HepG2 (cell line): Measurements from ENCODE around the gene RNPEPL1. TPM values are rescaled to one million over a fixed set of nuclear protein-coding genes. Genes with fewer than 3 reads are reported as not detected.

ENCODE experiments used
- ATF2 ChIP-seq: sonication (generic); formaldehyde crosslinking; IDR thresholded peaks from 2 replicates; pipeline ENCODE4 v1.4.0; 2020; ENCODE audit warnings: missing genetic modification reagents
- ATRX ChIP-seq: sonication (generic); formaldehyde crosslinking; IDR thresholded peaks from 2 replicates; pipeline ENCODE4 v1.4.0; 2020; ENCODE audit warnings: missing genetic modification reagents, borderline replicate concordance
- DPF2 ChIP-seq: sonication (generic); formaldehyde crosslinking; IDR thresholded peaks from 2 replicates; pipeline ENCODE4 v1.4.0; 2020; ENCODE audit warnings: mild to moderate bottlenecking, low read depth, missing genetic modification reagents, borderline replicate concordance
- KDM2A ChIP-seq: sonication (generic); formaldehyde crosslinking; IDR thresholded peaks from 2 replicates; pipeline ENCODE4 v1.4.0; 2020; ENCODE audit warnings: low read depth, missing genetic modification reagents, borderline replicate concordance
- MAFF ChIP-seq: IDR thresholded peaks from 2 replicates; pipeline ENCODE4 v1.6.1; 2011; ENCODE audit warnings: low read depth, low read length, improper control_type of control experiment
- SOX6 ChIP-seq, 2 experiments: fragments of 450-650 bp in 1 of 2; sonication (generic) in 1 of 2; formaldehyde crosslinking in 1 of 2; IDR thresholded peaks; 2 replicates each; pipeline versions ENCODE4 v1.4.0 to v1.6.1; 2017 to 2020; ENCODE audit warnings: antibody characterized with exemption in 1 of 2, mild to moderate bottlenecking in 1 of 2, missing genetic modification reagents in 1 of 2
- THRA ChIP-seq: sonication (generic); formaldehyde crosslinking; IDR thresholded peaks from 2 replicates; pipeline ENCODE4 v1.4.0; 2020; ENCODE audit warnings: missing genetic modification reagents, borderline replicate concordance
- THYN1 ChIP-seq: sonication (generic); formaldehyde crosslinking; IDR thresholded peaks from 2 replicates; pipeline ENCODE4 v1.8.1; 2023; ENCODE audit warnings: low read depth, mild to moderate bottlenecking, moderate library complexity, missing genetic modification reagents, borderline replicate concordance
- ZEB1 ChIP-seq: IDR thresholded peaks from 2 replicates; pipeline ENCODE4 v1.6.1; 2012; ENCODE audit warnings: mild to moderate bottlenecking, low read depth, inconsistent platforms; ENCODE audit not compliant: insufficient replicate concordance
- ZNF326 ChIP-seq: sonication (generic); formaldehyde crosslinking; IDR thresholded peaks from 2 replicates; pipeline ENCODE4 v1.4.0; 2020; ENCODE audit warnings: missing genetic modification reagents, borderline replicate concordance
- ZNF629 ChIP-seq: sonication (generic); formaldehyde crosslinking; conservative IDR thresholded peaks from 2 replicates; pipeline ENCODE4 v1.5.0; 2020; ENCODE audit warnings: missing genetic modification reagents
- polyA plus RNA-seq, 8 experiments: library from polyadenylated mRNA; depleted of rRNA in 3 of 8; stranded (reverse) in 7 of 8; unstranded in 1 of 8; fragments of >200 nt; fragmentation: Illumina TruSeq in 4 of 8; extraction: Trizol in 4 of 8; gene quantifications; 2 replicates each; pipeline versions ENCODE4 v1.2.1 to v1.2.3, GENCODE V29; 2011 to 2016; ENCODE audit warnings: low read depth in 4 of 8, missing spikeins in 1 of 8, mixed read lengths in 1 of 8; ENCODE audit not compliant: insufficient read depth in 1 of 8
- total RNA-seq, 5 experiments: library from RNA; depleted of rRNA; stranded (reverse); fragments of >200 nt; fragmentation: Illumina TruSeq; extraction: Trizol; gene quantifications; 2 replicates each; pipeline ENCODE4 v1.2.3, GENCODE V29; 2016; ENCODE audit warnings: low read depth in 1 of 5
- TF ChIP-seq, protein P1 (sequence below): sonication (generic); formaldehyde crosslinking; IDR thresholded peaks from 2 replicates; pipeline ENCODE4; 2020; ENCODE audit warnings: missing genetic modification reagents, mild to moderate bottlenecking, borderline replicate concordance
- TF ChIP-seq, protein P2 (sequence below): sonication (generic); formaldehyde crosslinking; IDR thresholded peaks from 2 replicates; pipeline ENCODE4 v1.4.0; 2020; ENCODE audit warnings: mild to moderate bottlenecking, missing genetic modification reagents

Gene RNPEPL1
- total and polyA plus RNA-seq, 2 of the 13 experiments (the other 11 are each of a cell fraction or from before 2014, with no cell fraction given), result 13.0 to 18.0 TPM

GRCh38 chr2:240579771-240580614 is 11.7 kb downstream of the RNPEPL1 start (continued):
- 0 out of 2 replicates have a peak, but pooled peaks have one; percentile 53 for TF ChIP-seq THRA
- TF ChIP-seq ZNF629 (CRISPR knock-in tag), result peak; percentile 49; the same call in 1 of the 2 replicates
- peak; percentile 96 for TF ChIP-seq ZEB1
- TF ChIP-seq, protein P1, sequence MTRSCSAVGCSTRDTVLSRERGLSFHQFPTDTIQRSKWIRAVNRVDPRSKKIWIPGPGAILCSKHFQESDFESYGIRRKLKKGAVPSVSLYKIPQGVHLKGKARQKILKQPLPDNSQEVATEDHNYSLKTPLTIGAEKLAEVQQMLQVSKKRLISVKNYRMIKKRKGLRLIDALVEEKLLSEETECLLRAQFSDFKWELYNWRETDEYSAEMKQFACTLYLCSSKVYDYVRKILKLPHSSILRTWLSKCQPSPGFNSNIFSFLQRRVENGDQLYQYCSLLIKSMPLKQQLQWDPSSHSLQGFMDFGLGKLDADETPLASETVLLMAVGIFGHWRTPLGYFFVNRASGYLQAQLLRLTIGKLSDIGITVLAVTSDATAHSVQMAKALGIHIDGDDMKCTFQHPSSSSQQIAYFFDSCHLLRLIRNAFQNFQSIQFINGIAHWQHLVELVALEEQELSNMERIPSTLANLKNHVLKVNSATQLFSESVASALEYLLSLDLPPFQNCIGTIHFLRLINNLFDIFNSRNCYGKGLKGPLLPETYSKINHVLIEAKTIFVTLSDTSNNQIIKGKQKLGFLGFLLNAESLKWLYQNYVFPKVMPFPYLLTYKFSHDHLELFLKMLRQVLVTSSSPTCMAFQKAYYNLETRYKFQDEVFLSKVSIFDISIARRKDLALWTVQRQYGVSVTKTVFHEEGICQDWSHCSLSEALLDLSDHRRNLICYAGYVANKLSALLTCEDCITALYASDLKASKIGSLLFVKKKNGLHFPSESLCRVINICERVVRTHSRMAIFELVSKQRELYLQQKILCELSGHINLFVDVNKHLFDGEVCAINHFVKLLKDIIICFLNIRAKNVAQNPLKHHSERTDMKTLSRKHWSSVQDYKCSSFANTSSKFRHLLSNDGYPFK (CRISPR knock-in tag), result peak; percentile 55
- peak; percentile 35; the same call in 1 of the 2 replicates for TF ChIP-seq DPF2 (CRISPR knock-in tag)
- TF ChIP-seq ATRX (CRISPR knock-in tag), result no peak
- TF ChIP-seq ZNF326 (CRISPR knock-in tag), result no peak
- no peak for TF ChIP-seq ATF2 (CRISPR knock-in tag)
- peak; percentile 86 for TF ChIP-seq KDM2A (CRISPR knock-in tag)
- TF ChIP-seq MAFF, result 0 out of 2 replicates have a peak, but pooled peaks have one; percentile 2
- TF ChIP-seq, protein P2, sequence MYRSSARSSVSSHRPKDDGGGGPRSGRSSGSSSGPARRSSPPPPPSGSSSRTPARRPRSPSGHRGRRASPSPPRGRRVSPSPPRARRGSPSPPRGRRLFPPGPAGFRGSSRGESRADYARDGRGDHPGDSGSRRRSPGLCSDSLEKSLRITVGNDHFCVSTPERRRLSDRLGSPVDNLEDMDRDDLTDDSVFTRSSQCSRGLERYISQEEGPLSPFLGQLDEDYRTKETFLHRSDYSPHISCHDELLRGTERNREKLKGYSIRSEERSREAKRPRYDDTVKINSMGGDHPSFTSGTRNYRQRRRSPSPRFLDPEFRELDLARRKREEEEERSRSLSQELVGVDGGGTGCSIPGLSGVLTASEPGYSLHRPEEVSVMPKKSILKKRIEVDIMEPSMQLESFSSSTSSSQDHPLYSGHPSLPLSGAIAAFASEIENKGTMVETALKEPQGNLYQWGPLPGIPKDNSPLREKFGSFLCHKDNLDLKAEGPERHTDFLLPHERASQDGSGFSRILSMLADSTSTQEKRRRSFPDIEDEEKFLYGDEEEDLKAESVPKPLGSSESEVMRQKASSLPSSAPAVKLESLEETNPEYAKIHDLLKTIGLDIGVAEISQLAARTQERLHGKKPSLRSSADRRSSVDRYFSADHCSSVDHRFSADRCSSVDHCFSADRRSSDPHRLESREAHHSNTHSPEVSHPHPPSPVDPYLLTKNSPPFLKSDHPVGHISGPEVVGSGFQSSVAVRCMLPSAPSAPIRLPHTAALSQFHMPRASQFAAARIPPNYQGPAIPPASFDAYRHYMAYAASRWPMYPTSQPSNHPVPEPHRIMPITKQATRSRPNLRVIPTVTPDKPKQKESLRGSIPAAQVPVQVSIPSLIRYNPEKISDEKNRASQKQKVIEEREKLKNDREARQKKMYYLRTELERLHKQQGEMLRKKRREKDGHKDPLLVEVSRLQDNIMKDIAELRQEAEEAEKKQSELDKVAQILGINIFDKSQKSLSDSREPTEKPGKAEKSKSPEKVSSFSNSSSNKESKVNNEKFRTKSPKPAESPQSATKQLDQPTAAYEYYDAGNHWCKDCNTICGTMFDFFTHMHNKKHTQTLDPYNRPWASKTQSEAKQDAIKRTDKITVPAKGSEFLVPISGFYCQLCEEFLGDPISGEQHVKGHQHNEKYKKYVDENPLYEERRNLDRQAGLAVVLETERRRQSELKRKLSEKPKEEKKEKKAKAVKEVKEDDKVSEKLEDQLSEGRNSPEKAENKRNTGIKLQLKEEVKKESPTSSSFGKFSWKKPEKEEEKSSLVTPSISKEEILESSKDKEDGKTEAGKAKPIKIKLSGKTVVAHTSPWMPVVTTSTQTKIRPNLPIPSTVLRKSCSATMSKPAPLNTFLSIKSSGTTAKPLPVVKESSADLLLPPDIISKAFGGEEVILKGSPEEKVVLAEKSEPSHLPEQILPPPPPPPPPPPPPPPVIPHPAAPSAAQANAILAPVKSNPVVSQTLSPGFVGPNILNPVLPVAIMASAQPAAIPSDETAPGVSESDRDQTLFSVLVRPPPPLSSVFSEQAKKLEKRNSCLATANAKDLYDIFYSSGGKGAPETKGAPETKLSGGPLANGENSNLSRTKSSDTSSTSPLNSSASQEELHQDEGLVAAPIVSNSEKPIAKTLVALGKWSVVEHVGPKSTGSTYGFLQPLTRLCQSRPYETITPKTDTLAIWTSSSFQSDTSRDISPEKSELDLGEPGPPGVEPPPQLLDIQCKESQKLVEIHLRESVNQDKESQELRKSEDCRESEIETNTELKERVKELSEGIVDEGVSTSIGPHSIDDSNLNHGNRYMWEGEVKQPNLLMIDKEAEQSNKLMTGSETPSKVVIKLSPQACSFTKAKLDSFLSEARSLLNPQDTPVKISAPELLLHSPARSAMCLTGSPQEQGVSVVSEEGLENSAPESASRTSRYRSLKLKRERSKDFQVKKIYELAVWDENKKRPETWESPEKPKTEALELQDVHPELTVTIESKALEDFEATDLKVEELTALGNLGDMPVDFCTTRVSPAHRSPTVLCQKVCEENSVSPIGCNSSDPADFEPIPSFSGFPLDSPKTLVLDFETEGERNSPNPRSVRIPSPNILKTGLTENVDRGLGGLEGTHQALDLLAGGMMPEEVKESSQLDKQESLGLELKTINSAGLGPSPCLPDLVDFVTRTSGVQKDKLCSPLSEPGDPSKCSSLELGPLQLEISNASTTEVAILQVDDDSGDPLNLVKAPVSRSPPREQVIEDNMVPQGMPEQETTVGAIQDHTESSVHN (CRISPR knock-in tag), result no peak
- no peak for TF ChIP-seq THYN1 (CRISPR knock-in tag)
- TF ChIP-seq SOX6 (IDR thresholded peaks at IDR 0.05), result no peak
- TF ChIP-seq SOX6 (CRISPR knock-in tag; IDR thresholded peaks at IDR 0.05), result peak; percentile 80
